ENCODE measurements around the gene MRPL4.

Gene MRPL4

DNA sequence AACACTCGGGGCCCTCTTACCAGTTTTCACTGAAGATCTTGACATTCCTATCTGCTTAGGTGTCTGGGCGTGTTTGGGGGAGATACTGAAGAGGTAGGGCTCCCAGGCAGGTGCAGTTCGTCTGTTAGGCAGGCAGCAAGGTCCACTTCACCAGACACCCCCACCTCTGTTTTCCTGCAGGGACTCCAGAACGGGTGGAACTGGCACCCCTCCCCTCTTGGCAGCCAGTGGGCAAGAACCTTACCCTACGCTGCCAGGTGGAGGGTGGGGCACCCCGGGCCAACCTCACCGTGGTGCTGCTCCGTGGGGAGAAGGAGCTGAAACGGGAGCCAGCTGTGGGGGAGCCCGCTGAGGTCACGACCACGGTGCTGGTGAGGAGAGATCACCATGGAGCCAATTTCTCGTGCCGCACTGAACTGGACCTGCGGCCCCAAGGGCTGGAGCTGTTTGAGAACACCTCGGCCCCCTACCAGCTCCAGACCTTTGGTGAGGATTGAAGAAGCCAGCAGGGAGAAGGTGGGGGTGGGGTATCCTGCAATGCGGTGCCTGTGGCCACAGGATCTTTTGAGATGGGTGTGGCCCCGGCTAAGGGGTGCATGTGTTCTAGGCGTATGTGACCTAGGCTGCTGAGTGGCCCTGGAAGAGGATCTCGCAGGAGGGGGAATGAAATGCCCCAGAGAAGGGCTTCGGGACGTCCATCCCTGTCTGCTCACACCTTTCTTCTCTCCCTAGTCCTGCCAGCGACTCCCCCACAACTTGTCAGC, 31.5 kb downstream of the MRPL4 start:
- Histone ChIP-seq H3K9ac (ENCODE audit: low read depth, low read length) (no peak overlapping the region), H3K27ac (ENCODE audit: low read depth, low read length) (no peak overlapping the region), H3K4me1 (ENCODE audit: control insufficient read depth, insufficient read depth, low read length) (no peaks in the 10 kb centered on the region; the same call in 1 of the 2 replicates), H3K9me3 (ENCODE audit: control insufficient read depth, insufficient read depth, low read length) (no peaks in the 10 kb centered on the region), H3K36me3 (ENCODE audit: control insufficient read depth, insufficient read depth, low read length) (0 out of 2 replicates have a peak, but pooled peaks cover 3% of the 10 kb centered on the region), H3K4me3 (ENCODE audit: low read depth, low read length) (no peak overlapping the region), H3K27me3 (ENCODE audit: control insufficient read depth, insufficient read depth, low read length) (peaks cover 25% of the 10 kb centered on the region)

DNA sequence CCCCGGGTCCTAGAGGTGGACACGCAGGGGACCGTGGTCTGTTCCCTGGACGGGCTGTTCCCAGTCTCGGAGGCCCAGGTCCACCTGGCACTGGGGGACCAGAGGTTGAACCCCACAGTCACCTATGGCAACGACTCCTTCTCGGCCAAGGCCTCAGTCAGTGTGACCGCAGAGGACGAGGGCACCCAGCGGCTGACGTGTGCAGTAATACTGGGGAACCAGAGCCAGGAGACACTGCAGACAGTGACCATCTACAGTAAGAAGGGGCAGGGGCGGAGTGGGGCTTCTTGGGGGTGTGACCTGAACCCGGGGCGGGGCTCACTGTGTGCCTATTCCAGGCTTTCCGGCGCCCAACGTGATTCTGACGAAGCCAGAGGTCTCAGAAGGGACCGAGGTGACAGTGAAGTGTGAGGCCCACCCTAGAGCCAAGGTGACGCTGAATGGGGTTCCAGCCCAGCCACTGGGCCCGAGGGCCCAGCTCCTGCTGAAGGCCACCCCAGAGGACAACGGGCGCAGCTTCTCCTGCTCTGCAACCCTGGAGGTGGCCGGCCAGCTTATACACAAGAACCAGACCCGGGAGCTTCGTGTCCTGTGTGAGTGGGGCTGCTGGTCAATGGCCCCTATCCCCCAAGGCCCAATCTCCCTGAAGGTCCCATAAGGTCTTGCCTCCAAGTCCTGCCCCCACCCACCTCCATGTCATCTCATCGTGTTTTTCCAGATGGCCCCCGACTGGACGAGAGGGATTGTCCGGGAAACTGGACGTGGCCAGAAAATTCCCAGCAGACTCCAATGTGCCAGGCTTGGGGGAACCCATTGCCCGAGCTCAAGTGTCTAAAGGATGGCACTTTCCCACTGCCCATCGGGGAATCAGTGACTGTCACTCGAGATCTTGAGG, 32.3 kb downstream of the MRPL4 start:
- H3K4me1 ChIP-seq (ENCODE audit: control insufficient read depth, insufficient read depth, low read length), result no peaks in the 10 kb centered on the region; the same call in 1 of the 2 replicates
- H3K36me3 ChIP-seq (ENCODE audit: control insufficient read depth, insufficient read depth, low read length), result 0 out of 2 replicates have a peak, but pooled peaks cover 3% of the 10 kb centered on the region
- H3K27ac ChIP-seq (ENCODE audit: low read depth, low read length), result no peak overlapping the region
- H3K27me3 ChIP-seq (ENCODE audit: control insufficient read depth, insufficient read depth, low read length), result peaks cover 33% of the 10 kb centered on the region
- H3K4me3 ChIP-seq (ENCODE audit: low read depth, low read length), result no peak overlapping the region
- H3K9me3 ChIP-seq (ENCODE audit: control insufficient read depth, insufficient read depth, low read length), result no peaks in the 10 kb centered on the region
- H3K9ac ChIP-seq (ENCODE audit: low read depth, low read length), result no peak overlapping the region

GRCh38 chr19:10284960-10285278, 32.9 kb downstream of the MRPL4 start:
- Histone ChIP-seq H3K4me1 (ENCODE audit: control insufficient read depth, insufficient read depth, low read length) (no peaks in the 10 kb centered on the region; the same call in 1 of the 2 replicates), H3K27me3 (ENCODE audit: control insufficient read depth, insufficient read depth, low read length) (peaks cover 39% of the 10 kb centered on the region), H3K9ac (ENCODE audit: low read depth, low read length) (no peak overlapping the region), H3K9me3 (ENCODE audit: control insufficient read depth, insufficient read depth, low read length) (no peaks in the 10 kb centered on the region), H3K4me3 (ENCODE audit: low read depth, low read length) (no peak overlapping the region), H3K27ac (ENCODE audit: low read depth, low read length) (no peak overlapping the region), H3K36me3 (ENCODE audit: control insufficient read depth, insufficient read depth, low read length) (0 out of 2 replicates have a peak, but pooled peaks cover 3% of the 10 kb centered on the region)

DNA sequence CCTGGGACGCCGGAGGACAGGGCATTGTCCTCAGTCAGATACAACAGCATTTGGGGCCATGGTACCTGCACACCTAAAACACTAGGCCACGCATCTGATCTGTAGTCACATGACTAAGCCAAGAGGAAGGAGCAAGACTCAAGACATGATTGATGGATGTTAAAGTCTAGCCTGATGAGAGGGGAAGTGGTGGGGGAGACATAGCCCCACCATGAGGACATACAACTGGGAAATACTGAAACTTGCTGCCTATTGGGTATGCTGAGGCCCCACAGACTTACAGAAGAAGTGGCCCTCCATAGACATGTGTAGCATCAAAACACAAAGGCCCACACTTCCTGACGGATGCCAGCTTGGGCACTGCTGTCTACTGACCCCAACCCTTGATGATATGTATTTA, 33.4 kb downstream of the MRPL4 start:
- Histone ChIP-seq H3K36me3 (ENCODE audit: control insufficient read depth, insufficient read depth, low read length) (0 out of 2 replicates have a peak, but pooled peaks cover 3% of the 10 kb centered on the region), H3K4me1 (ENCODE audit: control insufficient read depth, insufficient read depth, low read length) (peaks cover 4% of the 10 kb centered on the region; the same call in 1 of the 2 replicates), H3K4me3 (ENCODE audit: low read depth, low read length) (no peak overlapping the region), H3K9me3 (ENCODE audit: control insufficient read depth, insufficient read depth, low read length) (no peaks in the 10 kb centered on the region), H3K9ac (ENCODE audit: low read depth, low read length) (no peak overlapping the region), H3K27ac (ENCODE audit: low read depth, low read length) (no peak overlapping the region), H3K27me3 (ENCODE audit: control insufficient read depth, insufficient read depth, low read length) (peaks cover 44% of the 10 kb centered on the region)

DNA sequence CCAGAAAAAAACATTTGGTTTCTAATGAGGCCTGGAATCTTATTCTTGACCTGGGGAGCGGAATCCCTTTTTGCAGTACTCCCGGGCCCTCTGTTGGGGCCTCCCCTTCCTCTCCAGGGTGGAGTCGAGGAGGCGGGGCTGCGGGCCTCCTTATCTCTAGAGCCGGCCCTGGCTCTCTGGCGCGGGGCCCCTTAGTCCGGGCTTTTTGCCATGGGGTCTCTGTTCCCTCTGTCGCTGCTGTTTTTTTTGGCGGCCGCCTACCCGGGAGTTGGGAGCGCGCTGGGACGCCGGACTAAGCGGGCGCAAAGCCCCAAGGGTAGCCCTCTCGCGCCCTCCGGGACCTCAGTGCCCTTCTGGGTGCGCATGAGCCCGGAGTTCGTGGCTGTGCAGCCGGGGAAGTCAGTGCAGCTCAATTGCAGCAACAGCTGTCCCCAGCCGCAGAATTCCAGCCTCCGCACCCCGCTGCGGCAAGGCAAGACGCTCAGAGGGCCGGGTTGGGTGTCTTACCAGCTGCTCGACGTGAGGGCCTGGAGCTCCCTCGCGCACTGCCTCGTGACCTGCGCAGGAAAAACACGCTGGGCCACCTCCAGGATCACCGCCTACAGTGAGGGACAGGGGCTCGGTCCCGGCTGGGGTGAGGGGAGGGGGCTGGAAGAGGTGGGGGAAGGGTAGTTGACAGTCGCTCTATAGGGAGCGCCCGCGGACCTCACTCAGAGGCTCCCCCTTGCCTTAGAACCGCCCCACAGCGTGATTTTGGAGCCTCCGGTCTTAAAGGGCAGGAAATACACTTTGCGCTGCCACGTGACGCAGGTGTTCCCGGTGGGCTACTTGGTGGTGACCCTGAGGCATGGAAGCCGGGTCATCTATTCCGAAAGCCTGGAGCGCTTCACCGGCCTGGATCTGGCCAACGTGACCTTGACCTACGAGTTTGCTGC, 35.1 kb downstream of the MRPL4 start, which contains the start of gene ICAM4:
ICAM4 (plus strand) TSS at position 153 of the 935 bp plus-strand sequence; CDS start at position 211, 58 bp downstream.
- H3K36me3 ChIP-seq (ENCODE audit: control insufficient read depth, insufficient read depth, low read length), result 0 out of 2 replicates have a peak, but pooled peaks cover 3% of the 10 kb centered on the region
- H3K9ac ChIP-seq (ENCODE audit: low read depth, low read length), result no peak within 1 kb of the TSS
- H3K9me3 ChIP-seq (ENCODE audit: control insufficient read depth, insufficient read depth, low read length), result no peaks in the 10 kb centered on the region
- peak within 1 kb of the TSS; percentile 54 for H3K4me3 ChIP-seq (ENCODE audit: low read depth, low read length)
- H3K27ac ChIP-seq (ENCODE audit: low read depth, low read length), result no peak within 1 kb of the TSS
- H3K27me3 ChIP-seq (ENCODE audit: control insufficient read depth, insufficient read depth, low read length), result peaks cover 61% of the 10 kb centered on the region
- peaks cover 16% of the 10 kb centered on the region; the same call in 1 of the 2 replicates for H3K4me1 ChIP-seq (ENCODE audit: control insufficient read depth, insufficient read depth, low read length)

DNA sequence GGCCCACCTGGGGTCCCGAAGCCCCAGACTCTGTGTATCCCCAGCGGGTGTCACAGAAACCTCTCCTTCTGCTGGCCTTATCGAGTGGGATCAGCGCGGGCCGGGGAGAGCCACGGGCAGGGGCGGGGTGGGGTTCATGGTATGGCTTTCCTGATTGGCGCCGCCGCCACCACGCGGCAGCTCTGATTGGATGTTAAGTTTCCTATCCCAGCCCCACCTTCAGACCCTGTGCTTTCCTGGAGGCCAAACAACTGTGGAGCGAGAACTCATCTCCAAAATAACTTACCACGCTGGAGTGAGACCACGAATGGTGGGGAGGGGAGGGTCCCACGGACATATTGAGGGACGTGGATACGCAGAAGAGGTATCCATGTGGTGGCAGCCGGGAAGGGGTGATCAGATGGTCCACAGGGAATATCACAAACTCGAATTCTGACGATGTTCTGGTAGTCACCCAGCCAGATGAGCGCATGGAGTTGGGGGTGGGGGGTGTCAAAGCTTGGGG, 36.7 kb downstream of the MRPL4 start:
- H3K36me3 ChIP-seq (ENCODE audit: control insufficient read depth, insufficient read depth, low read length), result 0 out of 2 replicates have a peak, but pooled peaks cover 3% of the 10 kb centered on the region
- peak overlapping the region; percentile 61 for H3K4me3 ChIP-seq (ENCODE audit: low read depth, low read length)
- no peak overlapping the region for H3K27ac ChIP-seq (ENCODE audit: low read depth, low read length)
- H3K9me3 ChIP-seq (ENCODE audit: control insufficient read depth, insufficient read depth, low read length), result no peaks in the 10 kb centered on the region
- H3K9ac ChIP-seq (ENCODE audit: low read depth, low read length), result no peak overlapping the region
- H3K27me3 ChIP-seq (ENCODE audit: control insufficient read depth, insufficient read depth, low read length), result peaks cover 77% of the 10 kb centered on the region
- peaks cover 19% of the 10 kb centered on the region; the same call in 1 of the 2 replicates for H3K4me1 ChIP-seq (ENCODE audit: control insufficient read depth, insufficient read depth, low read length)

- H3K4me3 ChIP-seq (ENCODE audit: low read depth, low read length), result peak overlapping the region; percentile 61
- H3K9ac ChIP-seq (ENCODE audit: low read depth, low read length), result no peak overlapping the region
- 0 out of 2 replicates have a peak, but pooled peaks cover 3% of the 10 kb centered on the region for H3K36me3 ChIP-seq (ENCODE audit: control insufficient read depth, insufficient read depth, low read length)
- H3K4me1 ChIP-seq (ENCODE audit: control insufficient read depth, insufficient read depth, low read length), result peaks cover 19% of the 10 kb centered on the region; the same call in 1 of the 2 replicates
- H3K27ac ChIP-seq (ENCODE audit: low read depth, low read length), result no peak overlapping the region
- H3K9me3 ChIP-seq (ENCODE audit: control insufficient read depth, insufficient read depth, low read length), result no peaks in the 10 kb centered on the region
- peaks cover 83% of the 10 kb centered on the region for H3K27me3 ChIP-seq (ENCODE audit: control insufficient read depth, insufficient read depth, low read length)
Measured at GRCh38 chr19:10289167-10289835, 37.3 kb downstream of the MRPL4 start.

- no peak within 1 kb of the TSS for H3K27ac ChIP-seq (ENCODE audit: low read depth, low read length)
- H3K4me3 ChIP-seq (ENCODE audit: low read depth, low read length), result peak within 1 kb of the TSS; percentile 61
- H3K4me1 ChIP-seq (ENCODE audit: control insufficient read depth, insufficient read depth, low read length), result peaks cover 19% of the 10 kb centered on the region; the same call in 1 of the 2 replicates
- no peak within 1 kb of the TSS for H3K9ac ChIP-seq (ENCODE audit: low read depth, low read length)
- peaks cover 89% of the 10 kb centered on the region for H3K27me3 ChIP-seq (ENCODE audit: control insufficient read depth, insufficient read depth, low read length)
- 0 out of 2 replicates have a peak, but pooled peaks cover 3% of the 10 kb centered on the region for H3K36me3 ChIP-seq (ENCODE audit: control insufficient read depth, insufficient read depth, low read length)
- no peaks in the 10 kb centered on the region for H3K9me3 ChIP-seq (ENCODE audit: control insufficient read depth, insufficient read depth, low read length)
Measured at GRCh38 chr19:10289836-10290356, 37.9 kb downstream of the MRPL4 start, which contains the start of gene ICAM5. Gene ICAM5 (plus strand): TSS chr19:10289952. CDS start chr19:10290044, 92 bp downstream.

DNA sequence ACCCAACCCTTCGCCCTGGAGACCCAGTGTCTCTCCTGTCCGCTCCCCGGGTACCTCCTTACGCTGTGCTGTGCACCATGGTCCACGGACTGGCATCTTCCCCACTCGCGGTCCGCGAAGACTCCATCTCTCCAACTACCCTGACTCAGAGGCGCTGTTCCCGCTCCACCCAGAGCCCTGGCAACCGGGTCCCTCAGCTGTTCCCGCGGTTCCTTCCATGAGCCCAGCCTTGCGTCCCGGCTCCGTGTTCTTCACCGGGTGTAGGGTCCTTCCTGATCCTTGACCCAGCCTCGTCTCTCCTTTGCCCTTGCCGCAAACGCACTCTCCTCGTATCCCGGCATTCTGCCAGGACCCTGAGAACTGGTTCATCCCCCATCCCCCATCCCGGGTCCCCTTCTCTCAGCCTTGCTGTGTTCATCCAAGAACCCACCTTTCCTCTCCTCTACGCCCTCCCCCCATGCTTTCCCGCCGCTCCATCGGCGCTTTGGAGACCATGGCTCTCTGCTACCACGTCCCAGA, 38.4 kb downstream of the MRPL4 start:
- Histone ChIP-seq H3K9ac (ENCODE audit: low read depth, low read length) (no peak overlapping the region), H3K4me1 (ENCODE audit: control insufficient read depth, insufficient read depth, low read length) (peaks cover 19% of the 10 kb centered on the region; the same call in 1 of the 2 replicates), H3K27ac (ENCODE audit: low read depth, low read length) (no peak overlapping the region), H3K9me3 (ENCODE audit: control insufficient read depth, insufficient read depth, low read length) (no peaks in the 10 kb centered on the region), H3K4me3 (ENCODE audit: low read depth, low read length) (peak overlapping the region; percentile 61), H3K27me3 (ENCODE audit: control insufficient read depth, insufficient read depth, low read length) (peaks cover 94% of the 10 kb centered on the region), H3K36me3 (ENCODE audit: control insufficient read depth, insufficient read depth, low read length) (0 out of 2 replicates have a peak, but pooled peaks cover under 1% of the 10 kb centered on the region)

All from HUES48 (cell line).